GM12874 (cell line): ENCODE data around the gene LIPC.

ENCODE experiments used
- TF ChIP-seq, protein P1 (sequence below): IDR thresholded peaks from 2 replicates; pipeline ENCODE4 v1.5.1; 2011; ENCODE audit warnings: low read depth, mild to moderate bottlenecking, control low read depth, low read length, moderate library complexity; ENCODE audit not compliant: insufficient read depth

The LIPC gene

DNA sequence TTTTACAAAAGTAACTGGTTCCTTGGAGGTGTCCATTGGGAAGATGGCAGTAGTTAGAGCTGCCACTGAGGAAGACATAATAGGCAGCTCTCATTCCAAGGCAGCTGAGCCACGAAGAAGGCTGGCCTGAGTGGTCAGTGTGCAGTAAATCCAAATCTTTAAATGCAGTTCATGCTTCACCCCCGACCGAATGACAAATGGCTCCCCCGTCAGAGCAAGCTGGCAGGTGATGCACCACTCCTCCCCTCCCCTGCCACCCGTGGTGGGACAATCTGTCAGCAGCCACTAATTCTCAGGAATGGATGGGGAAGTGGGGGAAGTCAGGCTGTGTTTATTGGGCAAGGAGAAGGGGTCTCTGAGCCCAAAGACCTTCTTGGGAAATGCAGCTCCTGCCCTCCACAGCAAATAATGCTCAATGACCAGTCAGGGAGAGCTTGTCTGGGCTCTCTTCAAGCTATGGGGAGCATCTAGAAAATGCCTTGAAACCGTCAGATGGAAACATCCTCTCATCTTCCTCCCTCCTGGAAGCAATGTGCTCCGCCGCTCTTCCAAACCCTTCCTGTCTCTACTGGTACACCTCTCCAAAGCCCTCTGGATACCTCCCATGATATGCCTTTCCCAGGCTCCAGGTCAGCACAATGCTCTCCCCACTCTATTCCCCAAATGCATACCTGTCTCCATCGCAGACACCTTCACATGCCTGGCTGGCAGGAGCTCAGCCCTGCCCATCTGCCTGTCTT is 65.4 kb downstream of the LIPC start:
- TF ChIP-seq, protein P1, sequence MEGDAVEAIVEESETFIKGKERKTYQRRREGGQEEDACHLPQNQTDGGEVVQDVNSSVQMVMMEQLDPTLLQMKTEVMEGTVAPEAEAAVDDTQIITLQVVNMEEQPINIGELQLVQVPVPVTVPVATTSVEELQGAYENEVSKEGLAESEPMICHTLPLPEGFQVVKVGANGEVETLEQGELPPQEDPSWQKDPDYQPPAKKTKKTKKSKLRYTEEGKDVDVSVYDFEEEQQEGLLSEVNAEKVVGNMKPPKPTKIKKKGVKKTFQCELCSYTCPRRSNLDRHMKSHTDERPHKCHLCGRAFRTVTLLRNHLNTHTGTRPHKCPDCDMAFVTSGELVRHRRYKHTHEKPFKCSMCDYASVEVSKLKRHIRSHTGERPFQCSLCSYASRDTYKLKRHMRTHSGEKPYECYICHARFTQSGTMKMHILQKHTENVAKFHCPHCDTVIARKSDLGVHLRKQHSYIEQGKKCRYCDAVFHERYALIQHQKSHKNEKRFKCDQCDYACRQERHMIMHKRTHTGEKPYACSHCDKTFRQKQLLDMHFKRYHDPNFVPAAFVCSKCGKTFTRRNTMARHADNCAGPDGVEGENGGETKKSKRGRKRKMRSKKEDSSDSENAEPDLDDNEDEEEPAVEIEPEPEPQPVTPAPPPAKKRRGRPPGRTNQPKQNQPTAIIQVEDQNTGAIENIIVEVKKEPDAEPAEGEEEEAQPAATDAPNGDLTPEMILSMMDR = no peak

DNA sequence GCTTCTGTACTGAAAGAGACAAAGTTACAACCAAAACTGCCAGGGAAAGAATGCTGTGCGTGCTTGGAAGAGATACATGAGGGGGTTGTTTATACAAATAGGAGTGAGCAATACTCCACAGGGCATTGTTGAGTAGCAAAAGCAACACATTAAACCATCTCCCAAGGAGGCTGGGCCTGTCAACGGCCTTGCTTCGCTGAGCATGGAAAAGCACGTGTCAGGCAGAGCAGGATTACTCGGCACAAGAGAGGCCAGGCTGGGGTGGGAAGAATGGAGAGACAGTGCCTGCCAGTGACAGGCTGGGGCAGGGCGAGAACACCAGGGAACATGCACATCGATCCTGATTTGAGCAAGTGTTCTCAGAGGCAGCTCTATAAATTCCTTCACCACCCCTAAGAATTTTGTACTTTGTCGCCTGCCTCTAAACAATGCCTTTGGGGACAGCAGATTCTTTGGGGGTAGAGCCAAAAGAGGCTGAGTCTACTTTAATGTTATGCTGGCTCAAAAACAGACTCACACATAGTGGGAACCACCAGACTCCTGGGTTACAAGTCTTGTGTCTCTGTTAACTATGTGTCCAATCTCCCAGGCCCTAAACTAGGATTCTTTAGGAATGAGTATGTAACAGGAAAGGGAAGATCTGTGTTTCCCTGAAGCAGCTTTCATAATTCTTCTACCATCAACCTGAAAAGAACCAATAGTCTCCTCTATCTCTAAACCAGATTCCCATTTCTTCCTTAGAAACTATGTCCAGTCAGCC is 67.2 kb downstream of the LIPC start:
- TF ChIP-seq, protein P1 = no peak

DNA sequence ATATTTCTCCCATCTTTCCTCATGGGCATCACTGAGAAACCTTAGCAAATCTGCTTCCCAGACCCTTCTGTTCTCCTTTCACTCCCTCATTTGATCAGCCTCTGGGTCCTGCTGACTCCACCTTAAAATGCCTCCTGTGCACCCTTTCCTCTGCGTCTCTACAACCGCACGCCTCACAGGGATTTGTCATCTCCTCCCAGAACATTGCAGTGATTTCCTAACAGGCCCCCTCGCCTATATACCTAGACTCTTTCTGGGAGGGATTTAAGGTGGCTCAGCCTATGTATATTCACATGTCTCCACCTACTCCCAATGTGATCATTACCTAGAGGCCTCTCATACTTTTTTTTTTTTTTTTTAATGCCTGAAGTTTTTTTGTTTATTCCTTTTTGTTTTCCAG is 69.2 kb downstream of the LIPC start:
- TF ChIP-seq, protein P1 = no peak

DNA sequence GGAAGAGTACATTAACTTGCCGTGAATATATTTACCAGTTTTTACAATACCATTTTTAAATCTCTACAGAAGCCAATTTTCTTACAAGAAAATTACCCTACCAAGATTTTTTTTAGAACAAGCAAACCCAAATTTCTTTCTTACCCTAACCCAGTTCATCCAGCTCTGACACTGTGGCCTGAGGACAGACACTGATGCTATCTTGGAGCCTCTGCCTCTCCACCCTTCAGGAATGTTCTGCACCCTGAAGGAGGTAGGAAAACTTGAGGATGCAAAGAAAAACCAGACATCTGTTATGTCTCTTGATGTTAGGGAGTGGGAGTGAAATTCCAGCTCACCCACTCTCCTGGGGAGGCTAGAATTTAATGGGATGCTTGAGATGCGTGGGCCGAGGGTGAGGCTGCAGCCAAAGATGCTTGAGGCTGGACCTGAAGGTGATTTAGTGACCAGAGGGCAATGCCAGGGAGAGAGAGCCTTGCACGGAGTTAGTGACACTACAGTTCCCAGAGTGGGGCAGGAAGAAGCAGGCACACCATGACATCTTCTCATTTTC is 69.9 kb downstream of the LIPC start:
- TF ChIP-seq, protein P1 = no peak

DNA sequence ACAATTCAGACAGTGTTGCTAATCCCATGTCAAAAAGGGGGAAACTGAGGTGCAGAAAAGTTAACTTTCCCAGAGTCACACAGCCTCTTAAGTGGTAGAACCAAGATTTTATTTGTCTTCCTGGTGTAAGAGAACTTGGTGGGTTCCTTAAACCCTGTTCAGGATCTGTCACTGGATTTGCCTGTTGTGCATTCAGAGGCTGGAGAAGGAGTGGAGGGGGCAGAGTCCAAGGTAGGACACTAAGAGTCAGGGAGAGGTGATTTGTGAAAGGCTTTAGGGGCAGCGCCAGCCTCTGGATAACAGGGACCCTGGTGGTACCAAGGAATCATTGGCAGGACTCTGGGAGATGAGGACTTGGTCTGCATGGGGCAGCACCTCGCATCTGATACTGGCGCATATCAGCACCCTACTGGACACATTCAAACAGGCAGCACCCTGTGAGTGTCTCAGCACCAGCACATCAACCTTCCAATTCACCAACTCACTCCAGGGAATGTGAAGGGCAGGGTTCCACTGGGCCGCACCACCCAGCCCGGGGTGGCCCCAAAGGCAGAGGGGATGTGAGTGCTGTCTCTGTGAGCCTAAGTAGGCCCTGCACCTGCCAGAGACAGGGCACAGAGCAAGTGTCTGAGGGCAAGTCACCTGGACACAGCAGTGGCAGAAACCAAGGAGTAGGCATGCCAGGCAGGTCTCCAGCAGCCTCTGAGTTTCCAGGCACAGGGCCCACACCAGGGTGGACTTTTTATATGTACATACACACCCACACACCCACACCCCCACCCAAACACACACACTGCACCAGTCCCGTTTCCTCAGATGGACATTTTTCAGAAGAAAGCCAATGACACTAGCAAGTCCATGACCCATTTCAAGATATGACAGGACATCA is 71.6 kb downstream of the LIPC start:
- TF ChIP-seq, protein P1 = no peak

DNA sequence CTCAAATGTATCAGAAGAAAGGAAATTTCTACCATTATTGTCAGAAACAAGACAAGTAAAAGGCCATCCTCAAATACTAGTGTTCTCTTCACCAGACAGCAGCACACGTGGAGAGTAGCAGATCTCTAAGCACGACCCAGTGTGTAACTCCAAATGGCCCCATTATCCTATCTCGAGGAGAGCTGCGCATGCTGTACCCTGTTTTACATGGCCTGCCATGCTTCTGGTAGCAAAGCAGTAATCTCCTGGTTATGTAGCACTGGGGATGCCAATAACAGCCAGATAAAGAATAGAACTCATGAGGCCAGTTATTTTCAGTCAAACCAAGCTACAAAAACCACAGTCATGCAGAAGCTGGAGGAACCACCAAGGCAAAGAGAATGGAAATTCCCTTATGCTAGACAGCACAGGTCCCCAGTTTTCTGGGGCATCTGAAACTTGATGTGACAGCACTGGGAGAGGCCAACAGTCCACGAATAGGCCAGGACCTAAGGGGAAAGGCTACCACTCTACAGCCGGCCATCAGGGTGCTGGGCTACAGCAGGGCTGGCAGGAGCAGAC is 73.0 kb downstream of the LIPC start:
- TF ChIP-seq, protein P1 = no peak
